WTC11 (cell line): ENCODE measurements around the gene TAP2. TPM values are rescaled to one million over a fixed set of nuclear protein-coding genes. Genes with fewer than 3 reads are reported as not detected.

Experiments used
- ATAC-seq: fragments of 200-7000 bp; cut with Tn5 transposase; 2 replicates; pipeline ENCODE4 v1.10.0; 2021; ENCODE audit warnings: mild to moderate bottlenecking, moderate library complexity
- CTCF ChIA-PET: fragments of 300-600 bp; sonication (Branson Sonifier 250); formaldehyde crosslinking; loops from one replicate; lab custom pipeline; 2021; ENCODE audit warnings: antibody characterized with exemption; lab: Charles Lee
- POLR2A ChIA-PET: fragments of 350-600 bp; sonication (Branson Sonifier 250); formaldehyde crosslinking; loops from one replicate; lab custom pipeline; 2021; ENCODE audit warnings: antibody characterized with exemption; lab: Charles Lee
- DNase-seq: peaks from one replicate; pipeline ENCODE4 v3.0.0; 2021; ENCODE audit warnings: low spot score
- H3K27ac Mint-ChIP-seq: 2 replicates; pipeline ENCODE4 v1.8.0; 2021; ENCODE audit warnings: mixed read lengths
- H3K27me3 Mint-ChIP-seq: 2 replicates; pipeline ENCODE4 v1.8.0; 2021; ENCODE audit warnings: low read depth, mild to moderate bottlenecking, moderate library complexity, mixed read lengths
- H3K36me3 Mint-ChIP-seq: 2 replicates; pipeline ENCODE4 v1.8.0; 2021; ENCODE audit warnings: mixed read lengths
- H3K4me1 Mint-ChIP-seq: 2 replicates; pipeline ENCODE4 v1.8.0; 2022; ENCODE audit warnings: mixed read lengths
- H3K4me3 Mint-ChIP-seq: 2 replicates; pipeline ENCODE4 v1.8.0; 2021; ENCODE audit warnings: mild to moderate bottlenecking, moderate library complexity, mixed read lengths
- H3K9me3 Mint-ChIP-seq: 2 replicates; pipeline ENCODE4 v1.8.0; 2021; ENCODE audit warnings: mixed read lengths
- ELF4 ChIP-seq: sonication (generic); formaldehyde crosslinking; IDR thresholded peaks from 2 replicates; pipeline ENCODE4 v1.8.1; 2022; ENCODE audit warnings: low read depth, mild to moderate bottlenecking, moderate library complexity, missing genetic modification reagents
- FOXJ3 ChIP-seq: sonication (generic); formaldehyde crosslinking; IDR thresholded peaks from 2 replicates; pipeline ENCODE4 v1.9.0; 2021; ENCODE audit warnings: missing genetic modification reagents, mild to moderate bottlenecking, borderline replicate concordance
- GRHL2 ChIP-seq: fragments of 250-450 bp; sonication (Bioruptor Pico); IDR thresholded peaks from 2 replicates; pipeline ENCODE4 v1.8.0; 2022; ENCODE audit warnings: mild to moderate bottlenecking, moderate library complexity; ENCODE audit not compliant: insufficient replicate concordance, severe bottlenecking
- NFATC4 ChIP-seq: fragments of 250-450 bp; sonication (Bioruptor Pico); IDR thresholded peaks from 2 replicates; pipeline ENCODE4 v1.9.0; 2021; ENCODE audit warnings: mild to moderate bottlenecking
- NR1H2 ChIP-seq: sonication (generic); formaldehyde crosslinking; IDR thresholded peaks from 2 replicates; pipeline ENCODE4 v1.9.0; 2021; ENCODE audit warnings: mild to moderate bottlenecking, moderate library complexity, missing genetic modification reagents
- TEAD1 ChIP-seq: sonication (generic); formaldehyde crosslinking; IDR thresholded peaks from 2 replicates; pipeline ENCODE4 v1.8.0; 2022; ENCODE audit warnings: mild to moderate bottlenecking, missing genetic modification reagents
- TEAD4 ChIP-seq: sonication (generic); formaldehyde crosslinking; IDR thresholded peaks from 2 replicates; pipeline ENCODE4 v1.8.0; 2022; ENCODE audit warnings: mild to moderate bottlenecking, missing genetic modification reagents
- total RNA-seq: library from RNA; stranded (reverse); gene quantifications from 3 replicates; pipeline ENCODE4 v1.2.3, GENCODE V29; 2021
- TF ChIP-seq, protein P1 (sequence below): fragments of 200-600 bp; IDR thresholded peaks from 2 replicates; pipeline ENCODE4 v1.8.0; 2022; ENCODE audit warnings: antibody characterized with exemption
- TF ChIP-seq, protein P2 (sequence below): sonication (generic); formaldehyde crosslinking; IDR thresholded peaks from 2 replicates; pipeline ENCODE4 v1.8.0; 2022; ENCODE audit warnings: mild to moderate bottlenecking, missing genetic modification reagents
- TF ChIP-seq, protein P3 (sequence below): fragments of 250-450 bp; sonication (Bioruptor Pico); IDR thresholded peaks from 2 replicates; pipeline ENCODE4 v1.9.0; 2021; ENCODE audit warnings: mild to moderate bottlenecking
- TF ChIP-seq, protein P4 (sequence below): sonication (generic); formaldehyde crosslinking; IDR thresholded peaks from 2 replicates; pipeline ENCODE4 v1.8.1; 2023; ENCODE audit warnings: mild to moderate bottlenecking, missing genetic modification reagents, borderline replicate concordance
- TF ChIP-seq, protein P5 (sequence below): sonication (generic); formaldehyde crosslinking; IDR thresholded peaks from 2 replicates; pipeline ENCODE4 v1.8.1; 2023; ENCODE audit warnings: mild to moderate bottlenecking, moderate library complexity, missing genetic modification reagents
- TF ChIP-seq, protein P6 (sequence below): sonication (generic); formaldehyde crosslinking; IDR thresholded peaks from 2 replicates; pipeline ENCODE4 v1.8.0; 2023; ENCODE audit warnings: missing genetic modification reagents, mild to moderate bottlenecking, borderline replicate concordance

The TAP2 gene
- total RNA-seq, 1 experiment from 2014 or later: 23.0 TPM

DNA sequence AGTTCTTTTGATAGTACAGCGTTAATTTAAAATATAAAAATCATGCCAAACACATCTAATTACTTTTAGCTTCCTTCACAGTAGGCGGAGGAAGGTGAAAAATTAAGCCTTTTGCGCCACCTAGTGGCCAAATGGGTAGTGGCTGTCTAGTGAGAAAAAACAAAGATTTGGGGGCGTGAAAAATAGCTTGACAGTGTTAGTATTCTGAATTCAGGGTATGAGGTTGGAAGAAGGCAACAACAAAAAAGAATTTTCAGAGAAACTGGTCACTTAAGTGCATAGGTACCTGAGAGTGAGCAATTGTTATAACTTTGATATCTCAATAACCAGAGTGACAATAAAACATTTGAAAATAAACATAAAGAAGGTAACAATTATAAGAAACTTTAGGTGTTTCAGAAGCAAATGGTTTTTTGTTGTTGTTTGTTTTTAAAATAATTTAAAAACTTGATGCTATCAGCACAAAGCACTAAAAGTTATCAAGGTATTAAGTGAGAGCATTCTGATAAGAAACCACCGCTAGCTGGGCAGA, 29.8 kb upstream of the TAP2 start:
- POLR2A ChIA-PET: interaction anchor here (1.1 to 1.4 kb wide), 3 partner anchors 24 to 30 kb away, joined by 3 to 7 read pairs (median 3); partner anchors contain the start of genes PSMB8 and TAP2
- Mint-ChIP-seq H3K4me1 (no peaks in the 10 kb centered on the region), H3K36me3 (no peaks in the 10 kb centered on the region), H3K9me3 (peaks cover under 1% of the 10 kb centered on the region), H3K27me3 (peaks cover 16% of the 10 kb centered on the region), H3K4me3 (no peak overlapping the region), H3K27ac (no peak overlapping the region)
- CTCF ChIA-PET: interaction anchor here (0.6 to 9.2 kb wide), 58 partner anchors 9 to 1716 kb away, joined by 3 to 243 read pairs (median 4); partner anchors contain the start of genes HLA-DMA, HLA-DMB, HLA-DOB and PSMB9
- TF ChIP-seq, protein P1, sequence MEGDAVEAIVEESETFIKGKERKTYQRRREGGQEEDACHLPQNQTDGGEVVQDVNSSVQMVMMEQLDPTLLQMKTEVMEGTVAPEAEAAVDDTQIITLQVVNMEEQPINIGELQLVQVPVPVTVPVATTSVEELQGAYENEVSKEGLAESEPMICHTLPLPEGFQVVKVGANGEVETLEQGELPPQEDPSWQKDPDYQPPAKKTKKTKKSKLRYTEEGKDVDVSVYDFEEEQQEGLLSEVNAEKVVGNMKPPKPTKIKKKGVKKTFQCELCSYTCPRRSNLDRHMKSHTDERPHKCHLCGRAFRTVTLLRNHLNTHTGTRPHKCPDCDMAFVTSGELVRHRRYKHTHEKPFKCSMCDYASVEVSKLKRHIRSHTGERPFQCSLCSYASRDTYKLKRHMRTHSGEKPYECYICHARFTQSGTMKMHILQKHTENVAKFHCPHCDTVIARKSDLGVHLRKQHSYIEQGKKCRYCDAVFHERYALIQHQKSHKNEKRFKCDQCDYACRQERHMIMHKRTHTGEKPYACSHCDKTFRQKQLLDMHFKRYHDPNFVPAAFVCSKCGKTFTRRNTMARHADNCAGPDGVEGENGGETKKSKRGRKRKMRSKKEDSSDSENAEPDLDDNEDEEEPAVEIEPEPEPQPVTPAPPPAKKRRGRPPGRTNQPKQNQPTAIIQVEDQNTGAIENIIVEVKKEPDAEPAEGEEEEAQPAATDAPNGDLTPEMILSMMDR: peak; percentile 86
- TF ChIP-seq, protein P2, sequence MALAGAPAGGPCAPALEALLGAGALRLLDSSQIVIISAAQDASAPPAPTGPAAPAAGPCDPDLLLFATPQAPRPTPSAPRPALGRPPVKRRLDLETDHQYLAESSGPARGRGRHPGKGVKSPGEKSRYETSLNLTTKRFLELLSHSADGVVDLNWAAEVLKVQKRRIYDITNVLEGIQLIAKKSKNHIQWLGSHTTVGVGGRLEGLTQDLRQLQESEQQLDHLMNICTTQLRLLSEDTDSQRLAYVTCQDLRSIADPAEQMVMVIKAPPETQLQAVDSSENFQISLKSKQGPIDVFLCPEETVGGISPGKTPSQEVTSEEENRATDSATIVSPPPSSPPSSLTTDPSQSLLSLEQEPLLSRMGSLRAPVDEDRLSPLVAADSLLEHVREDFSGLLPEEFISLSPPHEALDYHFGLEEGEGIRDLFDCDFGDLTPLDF (CRISPR knock-in tag): no peak
- TF ChIP-seq, protein P3, sequence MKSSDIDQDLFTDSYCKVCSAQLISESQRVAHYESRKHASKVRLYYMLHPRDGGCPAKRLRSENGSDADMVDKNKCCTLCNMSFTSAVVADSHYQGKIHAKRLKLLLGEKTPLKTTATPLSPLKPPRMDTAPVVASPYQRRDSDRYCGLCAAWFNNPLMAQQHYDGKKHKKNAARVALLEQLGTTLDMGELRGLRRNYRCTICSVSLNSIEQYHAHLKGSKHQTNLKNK: no peak
- TF ChIP-seq, protein P4, sequence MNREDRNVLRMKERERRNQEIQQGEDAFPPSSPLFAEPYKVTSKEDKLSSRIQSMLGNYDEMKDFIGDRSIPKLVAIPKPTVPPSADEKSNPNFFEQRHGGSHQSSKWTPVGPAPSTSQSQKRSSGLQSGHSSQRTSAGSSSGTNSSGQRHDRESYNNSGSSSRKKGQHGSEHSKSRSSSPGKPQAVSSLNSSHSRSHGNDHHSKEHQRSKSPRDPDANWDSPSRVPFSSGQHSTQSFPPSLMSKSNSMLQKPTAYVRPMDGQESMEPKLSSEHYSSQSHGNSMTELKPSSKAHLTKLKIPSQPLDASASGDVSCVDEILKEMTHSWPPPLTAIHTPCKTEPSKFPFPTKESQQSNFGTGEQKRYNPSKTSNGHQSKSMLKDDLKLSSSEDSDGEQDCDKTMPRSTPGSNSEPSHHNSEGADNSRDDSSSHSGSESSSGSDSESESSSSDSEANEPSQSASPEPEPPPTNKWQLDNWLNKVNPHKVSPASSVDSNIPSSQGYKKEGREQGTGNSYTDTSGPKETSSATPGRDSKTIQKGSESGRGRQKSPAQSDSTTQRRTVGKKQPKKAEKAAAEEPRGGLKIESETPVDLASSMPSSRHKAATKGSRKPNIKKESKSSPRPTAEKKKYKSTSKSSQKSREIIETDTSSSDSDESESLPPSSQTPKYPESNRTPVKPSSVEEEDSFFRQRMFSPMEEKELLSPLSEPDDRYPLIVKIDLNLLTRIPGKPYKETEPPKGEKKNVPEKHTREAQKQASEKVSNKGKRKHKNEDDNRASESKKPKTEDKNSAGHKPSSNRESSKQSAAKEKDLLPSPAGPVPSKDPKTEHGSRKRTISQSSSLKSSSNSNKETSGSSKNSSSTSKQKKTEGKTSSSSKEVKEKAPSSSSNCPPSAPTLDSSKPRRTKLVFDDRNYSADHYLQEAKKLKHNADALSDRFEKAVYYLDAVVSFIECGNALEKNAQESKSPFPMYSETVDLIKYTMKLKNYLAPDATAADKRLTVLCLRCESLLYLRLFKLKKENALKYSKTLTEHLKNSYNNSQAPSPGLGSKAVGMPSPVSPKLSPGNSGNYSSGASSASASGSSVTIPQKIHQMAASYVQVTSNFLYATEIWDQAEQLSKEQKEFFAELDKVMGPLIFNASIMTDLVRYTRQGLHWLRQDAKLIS (CRISPR knock-in tag): no peak
- no peak for TF ChIP-seq GRHL2 (CRISPR knock-in tag)
- DNase-seq (peak; percentile 79), ATAC-seq (peak; percentile 50)

DNA sequence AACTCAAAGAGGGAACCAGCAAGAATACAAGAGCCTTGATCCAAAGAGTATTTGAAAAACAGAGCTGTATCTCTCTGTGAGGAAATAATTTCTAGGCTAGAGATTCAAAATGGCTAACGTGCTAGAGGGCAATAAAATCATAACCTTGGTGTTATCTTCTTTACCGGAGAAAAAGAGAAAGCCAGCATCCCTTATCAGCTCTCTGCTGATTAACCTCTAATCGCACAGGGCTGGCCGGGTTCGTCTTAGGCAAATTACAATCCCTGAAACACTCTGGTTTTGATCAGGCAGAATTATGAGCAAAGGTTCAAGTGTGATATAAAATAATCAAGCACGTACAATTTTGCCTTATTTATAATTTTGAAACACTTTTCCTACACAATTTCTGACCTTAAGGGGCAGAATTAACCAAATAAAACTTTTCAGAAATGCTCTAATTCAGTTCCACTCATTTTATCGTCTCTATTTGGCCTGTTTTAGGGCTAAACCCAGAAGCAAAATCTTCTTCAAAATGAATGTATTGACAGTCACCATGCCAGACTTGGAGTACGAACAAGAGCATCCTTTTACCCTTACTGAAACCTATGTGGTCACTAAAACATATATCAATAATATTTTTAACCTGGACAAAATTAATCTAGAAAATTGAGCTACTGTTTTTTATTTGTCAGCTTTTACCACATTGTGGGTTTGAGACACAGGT, 29.2 kb upstream of the TAP2 start:
- Mint-ChIP-seq H3K4me3 (no peak overlapping the region), H3K27me3 (peaks cover 16% of the 10 kb centered on the region), H3K9me3 (no peaks in the 10 kb centered on the region; the same call in 1 of the 2 replicates), H3K27ac (no peak overlapping the region), H3K36me3 (no peaks in the 10 kb centered on the region)
- ChIA-PET POLR2A (interaction anchor here (1.1 to 1.4 kb wide), 3 partner anchors 23 to 29 kb away, joined by 3 to 7 read pairs (median 3); partner anchors contain the start of genes PSMB8 and TAP2), CTCF (interaction anchor here (0.6 to 9.2 kb wide), 56 partner anchors 9 to 1715 kb away, joined by 3 to 243 read pairs (median 4); partner anchors contain the start of genes HLA-DMA, HLA-DMB, HLA-DOB and PSMB9)
- no peak for ATAC-seq
- TF ChIP-seq TEAD4 (CRISPR knock-in tag) (no peak), TEAD1 (CRISPR knock-in tag) (no peak), FOXJ3 (CRISPR knock-in tag) (no peak), NR1H2 (CRISPR knock-in tag) (no peak), ELF4 (CRISPR knock-in tag) (no peak), NFATC4 (CRISPR knock-in tag) (no peak)
- TF ChIP-seq, protein P5, sequence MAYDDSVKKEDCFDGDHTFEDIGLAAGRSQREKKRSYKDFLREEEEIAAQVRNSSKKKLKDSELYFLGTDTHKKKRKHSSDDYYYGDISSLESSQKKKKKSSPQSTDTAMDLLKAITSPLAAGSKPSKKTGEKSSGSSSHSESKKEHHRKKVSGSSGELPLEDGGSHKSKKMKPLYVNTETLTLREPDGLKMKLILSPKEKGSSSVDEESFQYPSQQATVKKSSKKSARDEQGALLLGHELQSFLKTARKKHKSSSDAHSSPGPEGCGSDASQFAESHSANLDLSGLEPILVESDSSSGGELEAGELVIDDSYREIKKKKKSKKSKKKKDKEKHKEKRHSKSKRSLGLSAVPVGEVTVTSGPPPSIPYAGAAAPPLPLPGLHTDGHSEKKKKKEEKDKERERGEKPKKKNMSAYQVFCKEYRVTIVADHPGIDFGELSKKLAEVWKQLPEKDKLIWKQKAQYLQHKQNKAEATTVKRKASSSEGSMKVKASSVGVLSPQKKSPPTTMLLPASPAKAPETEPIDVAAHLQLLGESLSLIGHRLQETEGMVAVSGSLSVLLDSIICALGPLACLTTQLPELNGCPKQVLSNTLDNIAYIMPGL: no peak
- TF ChIP-seq, protein P6, sequence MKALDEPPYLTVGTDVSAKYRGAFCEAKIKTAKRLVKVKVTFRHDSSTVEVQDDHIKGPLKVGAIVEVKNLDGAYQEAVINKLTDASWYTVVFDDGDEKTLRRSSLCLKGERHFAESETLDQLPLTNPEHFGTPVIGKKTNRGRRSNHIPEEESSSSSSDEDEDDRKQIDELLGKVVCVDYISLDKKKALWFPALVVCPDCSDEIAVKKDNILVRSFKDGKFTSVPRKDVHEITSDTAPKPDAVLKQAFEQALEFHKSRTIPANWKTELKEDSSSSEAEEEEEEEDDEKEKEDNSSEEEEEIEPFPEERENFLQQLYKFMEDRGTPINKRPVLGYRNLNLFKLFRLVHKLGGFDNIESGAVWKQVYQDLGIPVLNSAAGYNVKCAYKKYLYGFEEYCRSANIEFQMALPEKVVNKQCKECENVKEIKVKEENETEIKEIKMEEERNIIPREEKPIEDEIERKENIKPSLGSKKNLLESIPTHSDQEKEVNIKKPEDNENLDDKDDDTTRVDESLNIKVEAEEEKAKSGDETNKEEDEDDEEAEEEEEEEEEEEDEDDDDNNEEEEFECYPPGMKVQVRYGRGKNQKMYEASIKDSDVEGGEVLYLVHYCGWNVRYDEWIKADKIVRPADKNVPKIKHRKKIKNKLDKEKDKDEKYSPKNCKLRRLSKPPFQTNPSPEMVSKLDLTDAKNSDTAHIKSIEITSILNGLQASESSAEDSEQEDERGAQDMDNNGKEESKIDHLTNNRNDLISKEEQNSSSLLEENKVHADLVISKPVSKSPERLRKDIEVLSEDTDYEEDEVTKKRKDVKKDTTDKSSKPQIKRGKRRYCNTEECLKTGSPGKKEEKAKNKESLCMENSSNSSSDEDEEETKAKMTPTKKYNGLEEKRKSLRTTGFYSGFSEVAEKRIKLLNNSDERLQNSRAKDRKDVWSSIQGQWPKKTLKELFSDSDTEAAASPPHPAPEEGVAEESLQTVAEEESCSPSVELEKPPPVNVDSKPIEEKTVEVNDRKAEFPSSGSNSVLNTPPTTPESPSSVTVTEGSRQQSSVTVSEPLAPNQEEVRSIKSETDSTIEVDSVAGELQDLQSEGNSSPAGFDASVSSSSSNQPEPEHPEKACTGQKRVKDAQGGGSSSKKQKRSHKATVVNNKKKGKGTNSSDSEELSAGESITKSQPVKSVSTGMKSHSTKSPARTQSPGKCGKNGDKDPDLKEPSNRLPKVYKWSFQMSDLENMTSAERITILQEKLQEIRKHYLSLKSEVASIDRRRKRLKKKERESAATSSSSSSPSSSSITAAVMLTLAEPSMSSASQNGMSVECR (CRISPR knock-in tag): no peak
- TF ChIP-seq, all 79 proteins: peak for 0
- DNase-seq: no peak
- no peaks in the 10 kb centered on the region for H3K4me1 Mint-ChIP-seq
